HG03097 (cell line): Measurements from ENCODE around the gene CELF5.

Source experiments
- ATAC-seq: cut with Tn5 transposase; IDR thresholded peaks from one replicate; pipeline ENCODE4 v1.9.1; 2021; ENCODE audit not compliant: unreplicated experiment, low FRiP score

The CELF5 gene

GRCh38 chr19:3236272-3236671 lies 11.8 kb downstream of the CELF5 start:
- ATAC-seq, result no peak

GRCh38 chr19:3238066-3238561 lies 13.7 kb downstream of the CELF5 start:
- ATAC-seq, result no peak

- ATAC-seq, result no peak
These were observed 14.9 kb downstream of the CELF5 start for GRCh38 chr19:3239367-3239766.

GRCh38 chr19:3243819-3244700 lies 19.6 kb downstream of the CELF5 start:
- ATAC-seq, result no peak

- ATAC-seq, result no peak
These were observed 20.6 kb downstream of the CELF5 start for GRCh38 chr19:3245050-3245449.

- no peak for ATAC-seq
These were observed 24.4 kb downstream of the CELF5 start for GRCh38 chr19:3248728-3249326.

GRCh38 chr19:3249408-3249807 lies 24.9 kb downstream of the CELF5 start:
- ATAC-seq, result no peak

GRCh38 chr19:3250675-3251074 lies 26.2 kb downstream of the CELF5 start:
- ATAC-seq, result no peak

GRCh38 chr19:3251229-3251628 lies 26.8 kb downstream of the CELF5 start:
- ATAC-seq, result no peak

GRCh38 chr19:3252650-3253049 lies 28.2 kb downstream of the CELF5 start:
- ATAC-seq, result no peak

GRCh38 chr19:3253270-3253669 lies 28.8 kb downstream of the CELF5 start:
- ATAC-seq, result no peak

GRCh38 chr19:3254520-3254919 lies 30.1 kb downstream of the CELF5 start:
- ATAC-seq, result no peak

- no peak for ATAC-seq
These were observed 32.6 kb downstream of the CELF5 start for GRCh38 chr19:3257071-3257470.

GRCh38 chr19:3262362-3262761 lies 37.9 kb downstream of the CELF5 start:
- no peak for ATAC-seq

- ATAC-seq, result no peak
These were observed 39.4 kb downstream of the CELF5 start for GRCh38 chr19:3263866-3264265.

- no peak for ATAC-seq
These were observed 41.0 kb downstream of the CELF5 start for GRCh38 chr19:3265432-3265831.

- ATAC-seq, result no peak
These were observed 41.7 kb downstream of the CELF5 start for GRCh38 chr19:3266092-3266693.

- ATAC-seq, result no peak
These were observed 42.5 kb downstream of the CELF5 start for GRCh38 chr19:3266792-3267514.

- ATAC-seq, result no peak
These were observed 43.9 kb downstream of the CELF5 start for GRCh38 chr19:3268326-3268725.

- ATAC-seq, result no peak
These were observed 44.3 kb downstream of the CELF5 start for GRCh38 chr19:3268763-3269162.
